Astrocyte of the cerebellum (primary cell): ENCODE data around the gene CEACAM5.

Experiments used
- DNase-seq: peaks from one replicate; pipeline ENCODE4 v3.0.0-alpha.2; 2011; ENCODE audit warnings: low read depth
- H3K4me3 ChIP-seq: 2 replicates; pipeline ENCODE4 v1.5.1; 2011; ENCODE audit warnings: mild to moderate bottlenecking, low read depth, low read length, moderate library complexity
- in situ Hi-C: cut with HindIII; loops from 2 replicates; pipeline ENCODE4 v1.10.0; 2017; ENCODE audit warnings: low sequenced_read_pairs
- TF ChIP-seq, protein P1 (sequence below): IDR thresholded peaks from 2 replicates; pipeline ENCODE4 v1.5.1; 2012; ENCODE audit warnings: low read length, low read depth, moderate library complexity, mild to moderate bottlenecking; ENCODE audit errors: missing control alignments

Gene CEACAM5

DNA sequence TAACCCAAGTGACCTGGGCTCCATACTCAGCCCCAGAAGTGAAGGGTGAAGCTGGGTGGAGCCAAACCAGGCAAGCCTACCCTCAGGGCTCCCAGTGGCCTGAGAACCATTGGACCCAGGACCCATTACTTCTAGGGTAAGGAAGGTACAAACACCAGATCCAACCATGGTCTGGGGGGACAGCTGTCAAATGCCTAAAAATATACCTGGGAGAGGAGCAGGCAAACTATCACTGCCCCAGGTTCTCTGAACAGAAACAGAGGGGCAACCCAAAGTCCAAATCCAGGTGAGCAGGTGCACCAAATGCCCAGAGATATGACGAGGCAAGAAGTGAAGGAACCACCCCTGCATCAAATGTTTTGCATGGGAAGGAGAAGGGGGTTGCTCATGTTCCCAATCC lies 14.2 kb upstream of the CEACAM5 start:
- DNase-seq: no peak
- TF ChIP-seq, protein P1, sequence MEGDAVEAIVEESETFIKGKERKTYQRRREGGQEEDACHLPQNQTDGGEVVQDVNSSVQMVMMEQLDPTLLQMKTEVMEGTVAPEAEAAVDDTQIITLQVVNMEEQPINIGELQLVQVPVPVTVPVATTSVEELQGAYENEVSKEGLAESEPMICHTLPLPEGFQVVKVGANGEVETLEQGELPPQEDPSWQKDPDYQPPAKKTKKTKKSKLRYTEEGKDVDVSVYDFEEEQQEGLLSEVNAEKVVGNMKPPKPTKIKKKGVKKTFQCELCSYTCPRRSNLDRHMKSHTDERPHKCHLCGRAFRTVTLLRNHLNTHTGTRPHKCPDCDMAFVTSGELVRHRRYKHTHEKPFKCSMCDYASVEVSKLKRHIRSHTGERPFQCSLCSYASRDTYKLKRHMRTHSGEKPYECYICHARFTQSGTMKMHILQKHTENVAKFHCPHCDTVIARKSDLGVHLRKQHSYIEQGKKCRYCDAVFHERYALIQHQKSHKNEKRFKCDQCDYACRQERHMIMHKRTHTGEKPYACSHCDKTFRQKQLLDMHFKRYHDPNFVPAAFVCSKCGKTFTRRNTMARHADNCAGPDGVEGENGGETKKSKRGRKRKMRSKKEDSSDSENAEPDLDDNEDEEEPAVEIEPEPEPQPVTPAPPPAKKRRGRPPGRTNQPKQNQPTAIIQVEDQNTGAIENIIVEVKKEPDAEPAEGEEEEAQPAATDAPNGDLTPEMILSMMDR: no peak
- in situ Hi-C loops: no loop called here
- H3K4me3 ChIP-seq: no peak overlapping the region

DNA sequence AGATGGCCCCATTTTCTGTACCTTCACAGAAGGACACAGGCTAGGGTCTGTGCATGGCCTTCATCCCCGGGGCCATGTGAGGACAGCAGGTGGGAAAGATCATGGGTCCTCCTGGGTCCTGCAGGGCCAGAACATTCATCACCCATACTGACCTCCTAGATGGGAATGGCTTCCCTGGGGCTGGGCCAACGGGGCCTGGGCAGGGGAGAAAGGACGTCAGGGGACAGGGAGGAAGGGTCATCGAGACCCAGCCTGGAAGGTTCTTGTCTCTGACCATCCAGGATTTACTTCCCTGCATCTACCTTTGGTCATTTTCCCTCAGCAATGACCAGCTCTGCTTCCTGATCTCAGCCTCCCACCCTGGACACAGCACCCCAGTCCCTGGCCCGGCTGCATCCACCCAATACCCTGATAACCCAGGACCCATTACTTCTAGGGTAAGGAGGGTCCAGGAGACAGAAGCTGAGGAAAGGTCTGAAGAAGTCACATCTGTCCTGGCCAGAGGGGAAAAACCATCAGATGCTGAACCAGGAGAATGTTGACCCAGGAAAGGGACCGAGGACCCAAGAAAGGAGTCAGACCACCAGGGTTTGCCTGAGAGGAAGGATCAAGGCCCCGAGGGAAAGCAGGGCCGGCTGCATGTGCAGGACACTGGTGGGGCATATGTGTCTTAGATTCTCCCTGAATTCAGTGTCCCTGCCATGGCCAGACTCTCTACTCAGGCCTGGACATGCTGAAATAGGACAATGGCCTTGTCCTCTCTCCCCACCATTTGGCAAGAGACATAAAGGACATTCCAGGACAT lies 13.4 kb upstream of the CEACAM5 start:
- TF ChIP-seq, protein P1: no peak
- DNase-seq: no peak
- in situ Hi-C loops: no loop called here

DNA sequence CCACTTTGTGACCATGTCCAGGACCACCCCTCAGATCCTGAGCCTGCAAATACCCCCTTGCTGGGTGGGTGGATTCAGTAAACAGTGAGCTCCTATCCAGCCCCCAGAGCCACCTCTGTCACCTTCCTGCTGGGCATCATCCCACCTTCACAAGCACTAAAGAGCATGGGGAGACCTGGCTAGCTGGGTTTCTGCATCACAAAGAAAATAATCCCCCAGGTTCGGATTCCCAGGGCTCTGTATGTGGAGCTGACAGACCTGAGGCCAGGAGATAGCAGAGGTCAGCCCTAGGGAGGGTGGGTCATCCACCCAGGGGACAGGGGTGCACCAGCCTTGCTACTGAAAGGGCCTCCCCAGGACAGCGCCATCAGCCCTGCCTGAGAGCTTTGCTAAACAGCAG lies 12.7 kb upstream of the CEACAM5 start:
- TF ChIP-seq, protein P1: no peak
- DNase-seq: no peak
- H3K4me3 ChIP-seq: no peak overlapping the region
- in situ Hi-C loops: no loop called here

More for the DNA sequence above, 13.4 kb upstream of the CEACAM5 start:
- no peak overlapping the region for H3K4me3 ChIP-seq

DNA sequence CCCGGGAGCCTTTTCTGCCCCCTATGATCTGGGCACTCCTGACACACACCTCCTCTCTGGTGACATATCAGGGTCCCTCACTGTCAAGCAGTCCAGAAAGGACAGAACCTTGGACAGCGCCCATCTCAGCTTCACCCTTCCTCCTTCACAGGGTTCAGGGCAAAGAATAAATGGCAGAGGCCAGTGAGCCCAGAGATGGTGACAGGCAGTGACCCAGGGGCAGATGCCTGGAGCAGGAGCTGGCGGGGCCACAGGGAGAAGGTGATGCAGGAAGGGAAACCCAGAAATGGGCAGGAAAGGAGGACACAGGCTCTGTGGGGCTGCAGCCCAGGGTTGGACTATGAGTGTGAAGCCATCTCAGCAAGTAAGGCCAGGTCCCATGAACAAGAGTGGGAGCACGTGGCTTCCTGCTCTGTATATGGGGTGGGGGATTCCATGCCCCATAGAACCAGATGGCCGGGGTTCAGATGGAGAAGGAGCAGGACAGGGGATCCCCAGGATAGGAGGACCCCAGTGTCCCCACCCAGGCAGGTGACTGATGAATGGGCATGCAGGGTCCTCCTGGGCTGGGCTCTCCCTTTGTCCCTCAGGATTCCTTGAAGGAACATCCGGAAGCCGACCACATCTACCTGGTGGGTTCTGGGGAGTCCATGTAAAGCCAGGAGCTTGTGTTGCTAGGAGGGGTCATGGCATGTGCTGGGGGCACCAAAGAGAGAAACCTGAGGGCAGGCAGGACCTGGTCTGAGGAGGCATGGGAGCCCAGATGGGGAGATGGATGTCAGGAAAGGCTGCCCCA lies 11.8 kb upstream of the CEACAM5 start:
- in situ Hi-C loops: no loop called here
- H3K4me3 ChIP-seq: no peak overlapping the region
- TF ChIP-seq, protein P1: no peak
- DNase-seq: no peak

DNA sequence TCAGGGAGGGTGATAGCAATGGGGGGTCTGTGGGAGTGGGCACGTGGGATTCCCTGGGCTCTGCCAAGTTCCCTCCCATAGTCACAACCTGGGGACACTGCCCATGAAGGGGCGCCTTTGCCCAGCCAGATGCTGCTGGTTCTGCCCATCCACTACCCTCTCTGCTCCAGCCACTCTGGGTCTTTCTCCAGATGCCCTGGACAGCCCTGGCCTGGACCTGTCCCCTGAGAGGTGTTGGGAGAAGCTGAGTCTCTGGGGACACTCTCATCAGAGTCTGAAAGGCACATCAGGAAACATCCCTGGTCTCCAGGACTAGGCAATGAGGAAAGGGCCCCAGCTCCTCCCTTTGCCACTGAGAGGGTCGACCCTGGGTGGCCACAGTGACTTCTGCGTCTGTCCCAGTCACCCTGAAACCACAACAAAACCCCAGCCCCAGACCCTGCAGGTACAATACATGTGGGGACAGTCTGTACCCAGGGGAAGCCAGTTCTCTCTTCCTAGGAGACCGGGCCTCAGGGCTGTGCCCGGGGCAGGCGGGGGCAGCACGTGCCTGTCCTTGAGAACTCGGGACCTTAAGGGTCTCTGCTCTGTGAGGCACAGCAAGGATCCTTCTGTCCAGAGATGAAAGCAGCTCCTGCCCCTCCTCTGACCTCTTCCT lies 11.1 kb upstream of the CEACAM5 start:
- in situ Hi-C loops: no loop called here
- TF ChIP-seq, protein P1: no peak
- H3K4me3 ChIP-seq: no peak overlapping the region
- no peak for DNase-seq

DNA sequence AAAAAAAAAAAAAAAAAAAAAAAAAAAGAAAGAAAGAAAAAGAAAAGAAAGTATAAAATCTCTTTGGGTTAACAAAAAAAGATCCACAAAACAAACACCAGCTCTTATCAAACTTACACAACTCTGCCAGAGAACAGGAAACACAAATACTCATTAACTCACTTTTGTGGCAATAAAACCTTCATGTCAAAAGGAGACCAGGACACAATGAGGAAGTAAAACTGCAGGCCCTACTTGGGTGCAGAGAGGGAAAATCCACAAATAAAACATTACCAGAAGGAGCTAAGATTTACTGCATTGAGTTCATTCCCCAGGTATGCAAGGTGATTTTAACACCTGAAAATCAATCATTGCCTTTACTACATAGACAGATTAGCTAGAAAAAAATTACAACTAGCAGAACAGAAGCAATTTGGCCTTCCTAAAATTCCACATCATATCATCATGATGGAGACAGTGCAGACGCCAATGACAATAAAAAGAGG lies 9.6 kb upstream of the CEACAM5 start:
- DNase-seq: no peak
- H3K4me3 ChIP-seq: no peak overlapping the region
- TF ChIP-seq, protein P1: no peak
- in situ Hi-C loops: no loop called here
